ENCODE results near the gene SUMO2.

- TF ChIP-seq POLR2AphosphoS5 (IDR thresholded peaks at IDR 0.05; ENCODE audit: low read depth, low read length) (no peak), POLR2A (IDR thresholded peaks at IDR 0.05; ENCODE audit: low read depth, low read length) (no peak), SPI1 (IDR thresholded peaks at IDR 0.05; ENCODE audit: low read depth, low read length) (no peak), TAF1 (IDR thresholded peaks at IDR 0.05; ENCODE audit: low read depth, low read length) (no peak), POU2F2 (IDR thresholded peaks at IDR 0.05; ENCODE audit: low read depth, low read length) (no peak)
These were observed 1.5 kb upstream of the SUMO2 start for GRCh38 chr17:75183999-75184884.
